ENCODE results near the gene NSD2. TPM values are rescaled to one million over a fixed set of nuclear protein-coding genes. Genes with fewer than 3 reads are reported as not detected.
A peak's percentile ranks its signal among the peaks of the same experiment; 100 is the strongest.

NSD2 gene
- total RNA-seq, 4 donors from 2014 or later, result 25.3 to 46.7 (median 27.4) TPM

DNA sequence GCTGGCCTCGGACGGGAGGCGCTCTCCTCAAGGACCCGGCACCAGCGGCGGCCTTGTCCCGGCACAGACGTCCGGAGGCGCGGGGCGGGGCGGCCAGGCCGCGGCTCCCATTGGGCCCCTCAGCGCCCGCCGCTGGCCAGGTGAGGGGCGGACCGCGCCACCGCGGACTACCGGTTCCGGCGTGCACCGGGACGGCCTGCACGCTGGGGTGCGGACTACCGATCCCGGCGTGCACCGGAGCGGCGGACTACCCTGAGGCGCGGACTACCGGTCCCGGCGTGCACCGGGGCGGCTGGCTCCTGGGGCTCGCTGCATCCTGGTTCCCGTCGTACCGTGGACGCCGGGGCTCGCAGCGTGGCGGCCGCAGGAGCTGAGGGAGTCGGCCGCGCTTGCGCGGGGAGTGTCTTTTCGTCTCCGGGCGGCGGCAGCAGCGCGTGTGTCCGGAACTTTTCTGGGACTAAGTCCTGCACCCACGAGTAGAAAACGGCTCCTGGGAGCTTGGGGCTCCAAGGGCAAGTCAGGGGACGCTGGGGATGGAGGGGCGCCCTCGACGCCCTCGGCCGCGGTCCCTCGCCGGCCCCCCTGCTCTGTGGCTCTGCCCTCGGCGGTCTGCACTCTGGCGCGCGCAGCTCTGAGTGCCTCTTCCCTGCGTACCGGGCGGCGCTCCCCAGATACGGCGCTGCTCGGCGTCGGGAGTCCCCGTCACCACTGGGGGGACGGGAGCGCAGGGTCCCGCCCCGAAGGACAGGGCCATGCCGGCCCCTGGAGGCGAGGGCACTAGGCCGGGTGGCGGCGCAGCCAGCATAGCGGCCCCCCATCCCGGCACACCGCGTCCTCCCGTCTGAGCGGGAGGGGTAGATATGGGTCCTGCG lies 14.9 kb upstream of the NSD2 start, which contains the start of gene LETM1:
Gene LETM1 (minus strand): TSS at position 86 of the 872 bp plus-strand sequence. CDS start 206 bp downstream, outside the sequence.
- Histone ChIP-seq H3K27me3 (no peaks in the 10 kb centered on the region), H3K27ac (peak within 1 kb of the TSS; percentile 93), H3K4me1 (peaks cover 55% of the 10 kb centered on the region), H3K9me3 (no peaks in the 10 kb centered on the region), H3K36me3 (no peaks in the 10 kb centered on the region), H3K4me3 (peak within 1 kb of the TSS; percentile 96)
- DNase-seq (ENCODE audit: low spot score in 2 of 2), result peak; percentile 96
- 0% methylated on average over 15 of the region's 107 CpGs for WGBS
- peak in 1 of 3 donors; percentile 69 for TF ChIP-seq POLR2AphosphoS5 (IDR thresholded peaks at IDR 0.05)
- no peak for TF ChIP-seq EP300 (IDR thresholded peaks at IDR 0.05)

DNA sequence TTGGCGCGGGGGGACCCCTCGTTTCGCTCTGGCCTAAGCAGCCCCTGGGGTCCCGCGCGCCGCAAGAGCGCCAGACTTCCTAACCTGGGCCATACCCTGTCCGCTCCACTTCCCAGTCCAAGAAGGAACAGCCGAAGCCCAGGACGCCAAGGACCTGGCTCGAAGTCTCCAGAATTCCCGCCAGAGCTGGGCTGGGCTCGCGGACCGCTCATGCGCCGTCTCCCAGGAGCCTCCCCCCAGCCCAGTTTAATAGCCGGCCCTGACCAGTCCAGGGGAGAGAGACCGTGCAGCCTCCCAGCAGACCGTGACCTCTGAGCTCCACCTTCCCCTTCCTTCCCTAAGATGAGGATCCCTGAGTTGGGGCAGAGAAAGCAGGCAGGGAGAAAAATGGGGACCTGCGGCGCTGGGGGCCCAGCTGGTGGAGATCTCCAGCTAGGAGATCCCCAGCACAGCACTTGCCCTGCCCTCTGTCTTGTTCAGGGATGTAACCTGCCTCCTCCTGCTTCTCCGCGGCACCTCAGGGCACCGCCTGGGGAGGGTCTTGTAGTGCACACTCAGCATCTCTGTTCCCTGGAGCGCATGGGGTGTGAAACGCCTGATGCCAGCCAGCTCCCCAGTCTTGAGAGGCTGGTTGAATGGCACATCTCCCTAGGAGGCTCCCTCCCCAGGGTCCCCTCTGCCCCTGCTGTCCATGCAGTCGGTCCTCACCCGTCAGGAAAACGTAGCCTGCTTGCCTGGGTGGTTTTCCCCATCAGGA lies 14.1 kb upstream of the NSD2 start:
- TF ChIP-seq, protein P1, sequence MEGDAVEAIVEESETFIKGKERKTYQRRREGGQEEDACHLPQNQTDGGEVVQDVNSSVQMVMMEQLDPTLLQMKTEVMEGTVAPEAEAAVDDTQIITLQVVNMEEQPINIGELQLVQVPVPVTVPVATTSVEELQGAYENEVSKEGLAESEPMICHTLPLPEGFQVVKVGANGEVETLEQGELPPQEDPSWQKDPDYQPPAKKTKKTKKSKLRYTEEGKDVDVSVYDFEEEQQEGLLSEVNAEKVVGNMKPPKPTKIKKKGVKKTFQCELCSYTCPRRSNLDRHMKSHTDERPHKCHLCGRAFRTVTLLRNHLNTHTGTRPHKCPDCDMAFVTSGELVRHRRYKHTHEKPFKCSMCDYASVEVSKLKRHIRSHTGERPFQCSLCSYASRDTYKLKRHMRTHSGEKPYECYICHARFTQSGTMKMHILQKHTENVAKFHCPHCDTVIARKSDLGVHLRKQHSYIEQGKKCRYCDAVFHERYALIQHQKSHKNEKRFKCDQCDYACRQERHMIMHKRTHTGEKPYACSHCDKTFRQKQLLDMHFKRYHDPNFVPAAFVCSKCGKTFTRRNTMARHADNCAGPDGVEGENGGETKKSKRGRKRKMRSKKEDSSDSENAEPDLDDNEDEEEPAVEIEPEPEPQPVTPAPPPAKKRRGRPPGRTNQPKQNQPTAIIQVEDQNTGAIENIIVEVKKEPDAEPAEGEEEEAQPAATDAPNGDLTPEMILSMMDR (IDR thresholded peaks at IDR 0.05), result no peak
- TF ChIP-seq POLR2A (IDR thresholded peaks at IDR 0.05) (no peak), EP300 (IDR thresholded peaks at IDR 0.05) (no peak), POLR2AphosphoS5 (IDR thresholded peaks at IDR 0.05) (no peak)
- Histone ChIP-seq H3K27ac (peak overlapping the region; percentile 93), H3K27me3 (no peaks in the 10 kb centered on the region), H3K9me3 (no peaks in the 10 kb centered on the region), H3K36me3 (no peaks in the 10 kb centered on the region), H3K4me3 (peak overlapping the region; percentile 96), H3K4me1 (peaks cover 48% of the 10 kb centered on the region)
- DNase-seq (ENCODE audit: low spot score in 2 of 2), result no peak
- 27% methylated on average over 11 of the region's 32 CpGs for WGBS

DNA sequence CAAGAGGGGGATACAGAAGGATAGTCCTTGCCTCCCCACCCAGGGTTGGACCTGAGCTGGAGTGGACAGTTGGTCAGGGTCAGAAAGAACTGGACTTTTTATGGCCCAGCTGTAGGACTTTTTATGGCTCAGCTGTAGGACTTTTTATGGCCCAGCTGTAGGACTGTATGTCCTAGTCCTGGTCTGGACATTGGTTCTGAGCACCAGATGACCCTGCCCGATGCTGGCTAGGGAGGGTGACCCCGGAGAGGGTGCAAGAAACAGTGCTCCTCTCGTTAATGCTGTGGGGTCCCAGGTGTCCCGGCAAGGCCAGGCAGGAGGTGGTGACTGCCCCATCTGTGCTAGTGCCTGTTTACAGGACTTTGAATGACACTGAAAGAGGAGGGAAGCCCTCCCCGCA lies 13.3 kb upstream of the NSD2 start:
- H3K36me3 ChIP-seq, result no peaks in the 10 kb centered on the region
- no peak for DNase-seq (ENCODE audit: low spot score in 2 of 2)
- no peaks in the 10 kb centered on the region for H3K27me3 ChIP-seq
- no peaks in the 10 kb centered on the region for H3K9me3 ChIP-seq
- H3K4me3 ChIP-seq, result no peak overlapping the region
- WGBS, result 80% methylated on average over 5 of the region's 5 CpGs
- TF ChIP-seq, protein P1 (IDR thresholded peaks at IDR 0.05), result no peak
- TF ChIP-seq POLR2A (IDR thresholded peaks at IDR 0.05) (no peak), EP300 (IDR thresholded peaks at IDR 0.05) (no peak), POLR2AphosphoS5 (IDR thresholded peaks at IDR 0.05) (no peak)
- no peak overlapping the region for H3K27ac ChIP-seq
- H3K4me1 ChIP-seq, result peaks cover 44% of the 10 kb centered on the region

DNA sequence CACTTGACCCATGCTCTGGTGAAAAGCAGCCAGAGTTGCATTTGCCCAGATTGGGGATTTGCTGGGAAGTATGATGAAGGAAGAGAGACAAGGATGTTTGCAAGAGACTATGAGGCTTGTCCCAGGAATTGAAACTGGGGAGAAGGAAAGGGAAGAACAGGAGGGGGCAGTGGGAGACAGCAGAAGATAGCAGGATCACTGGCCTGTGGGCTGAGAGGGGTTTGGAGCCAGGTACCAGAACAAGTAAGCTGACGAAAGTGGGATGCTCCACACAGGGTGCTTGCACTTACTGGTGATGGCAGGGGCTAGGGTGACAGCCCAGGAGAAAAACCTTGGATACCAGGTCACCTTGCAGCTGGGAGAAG lies 11.8 kb upstream of the NSD2 start:
- TF ChIP-seq POLR2AphosphoS5 (IDR thresholded peaks at IDR 0.05), result no peak
- TF ChIP-seq, protein P1 (IDR thresholded peaks at IDR 0.05), result no peak
- TF ChIP-seq POLR2A (IDR thresholded peaks at IDR 0.05), result no peak
- no peak for TF ChIP-seq EP300 (IDR thresholded peaks at IDR 0.05)
- H3K9me3 ChIP-seq, result no peaks in the 10 kb centered on the region
- no peak overlapping the region for H3K27ac ChIP-seq
- H3K4me1 ChIP-seq, result peaks cover 32% of the 10 kb centered on the region
- H3K36me3 ChIP-seq, result no peaks in the 10 kb centered on the region
- DNase-seq (ENCODE audit: low spot score in 2 of 2), result no peak
- 85% methylated on average over 1 of the region's 1 CpG for WGBS
- H3K27me3 ChIP-seq, result no peaks in the 10 kb centered on the region
- H3K4me3 ChIP-seq, result no peak overlapping the region

DNA sequence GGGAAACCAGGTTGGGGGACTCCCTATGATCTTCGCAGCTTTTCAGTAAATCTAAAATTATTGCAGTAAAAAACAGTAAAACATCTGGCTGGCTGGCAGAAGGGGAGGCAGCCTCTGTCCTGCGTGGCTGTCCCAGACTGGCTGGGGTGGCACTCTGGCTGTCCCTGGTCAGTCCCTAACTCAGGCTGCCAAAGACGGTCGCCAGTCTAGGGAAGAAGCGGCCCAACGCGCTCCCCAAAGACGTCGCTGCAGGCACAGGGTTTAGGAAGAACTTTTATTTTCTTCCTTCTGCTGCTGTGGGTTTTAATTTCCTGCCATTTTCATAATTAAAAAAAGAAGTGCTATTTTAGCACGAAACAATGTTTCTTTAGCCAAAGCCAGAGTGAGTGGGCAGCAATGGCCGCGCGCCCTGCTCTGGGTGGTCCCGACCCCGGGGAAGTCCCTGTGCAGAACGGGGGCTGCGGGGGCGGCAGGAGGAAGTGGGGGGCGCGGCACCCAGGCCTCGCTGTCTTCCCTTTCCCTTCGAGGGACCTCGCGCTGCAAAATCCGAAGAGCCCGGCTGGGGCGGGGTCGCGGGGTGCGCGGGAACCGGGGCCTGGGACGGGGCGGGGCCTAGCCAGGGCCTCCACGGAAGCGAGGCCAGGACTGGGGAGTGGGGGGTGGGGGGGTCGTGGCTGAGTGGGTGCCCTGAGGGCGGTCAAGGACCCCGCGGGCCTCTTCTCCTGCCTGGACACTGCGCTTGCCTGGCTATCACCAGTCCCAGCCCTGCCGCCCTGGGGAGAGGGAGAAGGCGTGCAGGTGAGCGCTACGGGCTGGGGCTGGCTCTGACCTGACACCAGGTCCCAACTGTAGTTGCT lies 8.9 kb upstream of the NSD2 start:
- peak overlapping the region; percentile 36 for H3K4me3 ChIP-seq
- TF ChIP-seq POLR2A (IDR thresholded peaks at IDR 0.05) (no peak), POLR2AphosphoS5 (IDR thresholded peaks at IDR 0.05) (no peak), EP300 (IDR thresholded peaks at IDR 0.05) (no peak)
- TF ChIP-seq, protein P1 (IDR thresholded peaks at IDR 0.05), result no peak
- H3K36me3 ChIP-seq, result no peaks in the 10 kb centered on the region
- no peaks in the 10 kb centered on the region for H3K27me3 ChIP-seq
- no peak for DNase-seq (ENCODE audit: low spot score in 2 of 2)
- H3K9me3 ChIP-seq, result no peaks in the 10 kb centered on the region
- H3K27ac ChIP-seq, result no peak overlapping the region
- peaks cover 16% of the 10 kb centered on the region for H3K4me1 ChIP-seq
- 32% methylated on average over 19 of the region's 45 CpGs for WGBS

Data from suprapubic skin (tissue), 4 donors.